Neural cell (in vitro differentiated cells): Measurements from ENCODE around the gene SPEF1. TPM values are rescaled to one million over a fixed set of nuclear protein-coding genes. Genes with fewer than 3 reads are reported as not detected.
"Not testable (repeated sequence)": the region's sequence is repeated elsewhere in the genome, so short reads cannot be mapped to it uniquely, and the experiment has no call there.

ENCODE experiments used
- H2AFZ ChIP-seq: fragments of 200-600, 300-800 bp; sonication (generic), shearing (Covaris generic); 2 replicates; pipeline ENCODE4 v1.6.0; 2014; ENCODE audit warnings: low read depth, mild to moderate bottlenecking, antibody characterized with exemption, low read length, moderate library complexity
- H3F3A ChIP-seq: fragments of 200-600 bp; shearing (Covaris generic); 2 replicates; pipeline ENCODE4 v1.6.1; 2016; ENCODE audit warnings: mild to moderate bottlenecking, moderate library complexity, mixed read lengths, antibody characterized with exemption, low read length; ENCODE audit not compliant: insufficient read depth, poor library complexity, severe bottlenecking
- H3K27ac ChIP-seq: fragments of 200-600, 300-800 bp; sonication (generic), shearing (Covaris generic); 2 replicates; pipeline ENCODE4 v1.5.1; 2014; ENCODE audit warnings: mild to moderate bottlenecking, low read length, moderate library complexity
- H3K27me3 ChIP-seq: fragments of 300-800, 200-600 bp; sonication (generic), shearing (Covaris generic); 2 replicates; pipeline ENCODE4 v1.6.0; 2014; ENCODE audit warnings: mild to moderate bottlenecking, low read depth, low read length, moderate library complexity; ENCODE audit not compliant: insufficient read depth
- H3K36me3 ChIP-seq: fragments of 300-800, 200-600 bp; sonication (generic), shearing (Covaris generic); 2 replicates; pipeline ENCODE4 v1.5.1; 2014; ENCODE audit warnings: mild to moderate bottlenecking, antibody characterized with exemption, low read length, moderate library complexity; ENCODE audit not compliant: insufficient read depth
- H3K4me2 ChIP-seq: fragments of 300-800, 200-600 bp; sonication (generic), shearing (Covaris generic); 2 replicates; pipeline ENCODE4 v1.6.0; 2014; ENCODE audit warnings: mild to moderate bottlenecking, low read length
- H3K4me3 ChIP-seq: fragments of 300-800, 200-600 bp; sonication (generic), shearing (Covaris generic); 2 replicates; pipeline ENCODE4 v1.5.1; 2014; ENCODE audit warnings: mild to moderate bottlenecking, low read length, moderate library complexity
- H3K79me2 ChIP-seq: fragments of 200-600 bp; shearing (Covaris generic); replicated peaks from 2 replicates; pipeline ENCODE4 v1.6.0; 2014; ENCODE audit warnings: mild to moderate bottlenecking, low read length, moderate library complexity; ENCODE audit not compliant: insufficient read depth
- H3K9ac ChIP-seq: fragments of 300-800, 200-600 bp; sonication (generic), shearing (Covaris generic); 2 replicates; pipeline ENCODE4 v1.6.1; 2016; ENCODE audit warnings: mild to moderate bottlenecking, low read length, mixed read lengths
- H3K9me2 ChIP-seq: fragments of 200-600 bp; shearing (Covaris generic); 2 replicates; pipeline ENCODE4 v1.6.1; 2016; ENCODE audit warnings: mild to moderate bottlenecking, low read length, mixed read lengths; ENCODE audit not compliant: insufficient read depth
- H3K9me3 ChIP-seq: fragments of 200-600, 300-800 bp; sonication (generic), shearing (Covaris generic); 2 replicates; pipeline ENCODE4 v1.6.1; 2016; ENCODE audit warnings: mild to moderate bottlenecking, mixed run types, low read length, moderate library complexity, mixed read lengths
- H4K20me1 ChIP-seq: fragments of 200-600 bp; shearing (Covaris generic); 2 replicates; pipeline ENCODE4 v1.6.1; 2016; ENCODE audit warnings: mild to moderate bottlenecking, mixed run types; ENCODE audit not compliant: insufficient read depth
- CTCF ChIP-seq: fragments of 450-650 bp; IDR thresholded peaks from 2 replicates; pipeline ENCODE4 v1.5.1; 2014; ENCODE audit warnings: antibody characterized with exemption, mild to moderate bottlenecking, moderate library complexity; ENCODE audit not compliant: poor library complexity, severe bottlenecking
- EP300 ChIP-seq: fragments of 450-650 bp; conservative IDR thresholded peaks from 2 replicates; pipeline ENCODE4 v1.6.1; 2014; ENCODE audit warnings: antibody characterized with exemption, mild to moderate bottlenecking, moderate library complexity; ENCODE audit not compliant: poor library complexity, severe bottlenecking
- EZH2 ChIP-seq: fragments of 200-600, 300-800 bp; shearing (Covaris generic), sonication (generic); IDR thresholded peaks from 2 replicates; pipeline ENCODE4 v1.6.1; 2014; ENCODE audit warnings: antibody characterized with exemption, low read length, borderline replicate concordance, mild to moderate bottlenecking; ENCODE audit not compliant: insufficient read depth, poor library complexity, severe bottlenecking
- MXI1 ChIP-seq: fragments of 450-650 bp; conservative IDR thresholded peaks from 2 replicates; pipeline ENCODE4 v1.6.1; 2014; ENCODE audit warnings: antibody characterized with exemption, mild to moderate bottlenecking; ENCODE audit not compliant: poor library complexity, severe bottlenecking
- POLR2AphosphoS5 ChIP-seq: IDR thresholded peaks from 2 replicates; pipeline ENCODE4 v1.6.1; 2012
- RAD21 ChIP-seq: fragments of 450-650 bp; conservative IDR thresholded peaks from 2 replicates; pipeline ENCODE4 v1.6.1; 2014; ENCODE audit warnings: antibody characterized with exemption, mild to moderate bottlenecking, moderate library complexity
- SMC3 ChIP-seq: fragments of 450-650 bp; conservative IDR thresholded peaks from 2 replicates; pipeline ENCODE4 v1.6.1; 2014; ENCODE audit warnings: antibody characterized with exemption, mild to moderate bottlenecking, moderate library complexity; ENCODE audit not compliant: poor library complexity
- TAF1 ChIP-seq: IDR thresholded peaks from 2 replicates; pipeline ENCODE4 v1.6.1; 2012; ENCODE audit warnings: low read depth
- polyA plus RNA-seq: library from polyadenylated mRNA; depleted of rRNA; stranded (reverse); fragments of >200 nt; gene quantifications from 2 replicates; pipeline ENCODE4 v1.2.3, GENCODE V29; 2014
- TF ChIP-seq, protein P1 (sequence below): IDR thresholded peaks from 2 replicates; pipeline ENCODE4 v1.6.1; 2012; ENCODE audit warnings: borderline replicate concordance

SPEF1 gene
- polyA plus RNA-seq, 1 donor from 2014 or later: 0.58 TPM

- H3K9me3 ChIP-seq, H3K36me3 ChIP-seq, H3K27ac ChIP-seq, H3F3A ChIP-seq, H3K9ac ChIP-seq, H2AFZ ChIP-seq, H3K79me2 ChIP-seq, H3K27me3 ChIP-seq, H4K20me1 ChIP-seq, H3K4me3 ChIP-seq, H3K9me2 ChIP-seq, H3K4me2 ChIP-seq: not testable (repeated sequence)
Measured at GRCh38 chr20:3789201-3789600, 8.0 kb upstream of the SPEF1 start.

- H3K79me2 ChIP-seq: peaks cover 10% of the 10 kb centered on the region
- H3K9me2 ChIP-seq: no peaks in the 10 kb centered on the region
- no peaks in the 10 kb centered on the region for H3K36me3 ChIP-seq
- no peak overlapping the region for H2AFZ ChIP-seq
- no peaks in the 10 kb centered on the region for H3F3A ChIP-seq
- no peaks in the 10 kb centered on the region for H4K20me1 ChIP-seq
- H3K9ac ChIP-seq: no peak overlapping the region
- TF ChIP-seq, protein P1, sequence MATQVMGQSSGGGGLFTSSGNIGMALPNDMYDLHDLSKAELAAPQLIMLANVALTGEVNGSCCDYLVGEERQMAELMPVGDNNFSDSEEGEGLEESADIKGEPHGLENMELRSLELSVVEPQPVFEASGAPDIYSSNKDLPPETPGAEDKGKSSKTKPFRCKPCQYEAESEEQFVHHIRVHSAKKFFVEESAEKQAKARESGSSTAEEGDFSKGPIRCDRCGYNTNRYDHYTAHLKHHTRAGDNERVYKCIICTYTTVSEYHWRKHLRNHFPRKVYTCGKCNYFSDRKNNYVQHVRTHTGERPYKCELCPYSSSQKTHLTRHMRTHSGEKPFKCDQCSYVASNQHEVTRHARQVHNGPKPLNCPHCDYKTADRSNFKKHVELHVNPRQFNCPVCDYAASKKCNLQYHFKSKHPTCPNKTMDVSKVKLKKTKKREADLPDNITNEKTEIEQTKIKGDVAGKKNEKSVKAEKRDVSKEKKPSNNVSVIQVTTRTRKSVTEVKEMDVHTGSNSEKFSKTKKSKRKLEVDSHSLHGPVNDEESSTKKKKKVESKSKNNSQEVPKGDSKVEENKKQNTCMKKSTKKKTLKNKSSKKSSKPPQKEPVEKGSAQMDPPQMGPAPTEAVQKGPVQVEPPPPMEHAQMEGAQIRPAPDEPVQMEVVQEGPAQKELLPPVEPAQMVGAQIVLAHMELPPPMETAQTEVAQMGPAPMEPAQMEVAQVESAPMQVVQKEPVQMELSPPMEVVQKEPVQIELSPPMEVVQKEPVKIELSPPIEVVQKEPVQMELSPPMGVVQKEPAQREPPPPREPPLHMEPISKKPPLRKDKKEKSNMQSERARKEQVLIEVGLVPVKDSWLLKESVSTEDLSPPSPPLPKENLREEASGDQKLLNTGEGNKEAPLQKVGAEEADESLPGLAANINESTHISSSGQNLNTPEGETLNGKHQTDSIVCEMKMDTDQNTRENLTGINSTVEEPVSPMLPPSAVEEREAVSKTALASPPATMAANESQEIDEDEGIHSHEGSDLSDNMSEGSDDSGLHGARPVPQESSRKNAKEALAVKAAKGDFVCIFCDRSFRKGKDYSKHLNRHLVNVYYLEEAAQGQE: no peak
- TF ChIP-seq EZH2 (no peak), EP300 (no peak), TAF1 (no peak), MXI1 (no peak), RAD21 (no peak), SMC3 (no peak), POLR2AphosphoS5 (no peak), CTCF (no peak)
- H3K27ac ChIP-seq: no peak overlapping the region
- H3K9me3 ChIP-seq: no peaks in the 10 kb centered on the region
- no peak overlapping the region for H3K4me3 ChIP-seq
- no peak overlapping the region for H3K4me2 ChIP-seq
- H3K27me3 ChIP-seq: no peaks in the 10 kb centered on the region
Measured at GRCh38 chr20:3788685-3789155, 7.5 kb upstream of the SPEF1 start.
